IMR-90 (cell line): ENCODE results near the gene UBE3B. TPM values are rescaled to one million over a fixed set of nuclear protein-coding genes. Genes with fewer than 3 reads are reported as not detected.

Experiments used
- ATAC-seq: fragments of 200-7000 bp; cut with Tn5 transposase; 2 replicates; pipeline ENCODE4 v1.9.1; 2020; ENCODE audit warnings: low read depth, mild to moderate bottlenecking, moderate library complexity
- BruUV-seq: library from RNA; stranded (reverse); fragments of 400-500 nt; replicated peaks from 2 replicates; lab custom pipeline; 2021; lab: Mats Ljungman, UMichigan
- CTCF ChIA-PET: fragments of 300-600 bp; formaldehyde crosslinking; extraction: SDS; loops from one replicate; lab custom pipeline; 2021; ENCODE audit warnings: antibody characterized with exemption; lab: Yijun Ruan, JAX
- POLR2A ChIA-PET: fragments of 300-600 bp; sonication (Branson Sonifier 250); formaldehyde crosslinking; loops from one replicate; lab custom pipeline; 2022; ENCODE audit warnings: antibody characterized with exemption; ENCODE audit not compliant: unreplicated experiment; lab: Charles Lee
- DNase-seq: peaks from one replicate; pipeline ENCODE4 v3.0.0; 2013
- H2AFZ ChIP-seq: replicated peaks from 2 replicates; pipeline ENCODE3; 2013; ENCODE audit warnings: low read length, mild to moderate bottlenecking; ENCODE audit not compliant: poor library complexity
- H2AK5ac ChIP-seq: 2 replicates; pipeline ENCODE4 v1.6.1; 2013; ENCODE audit warnings: low read depth, low read length, inconsistent platforms
- H2AK9ac ChIP-seq: replicated peaks from 2 replicates; pipeline ENCODE3; 2013; ENCODE audit warnings: mild to moderate bottlenecking, low read depth, low read length, moderate library complexity; ENCODE audit not compliant: poor library complexity
- H2BK120ac ChIP-seq: 2 replicates; pipeline ENCODE4 v1.6.1; 2013; ENCODE audit warnings: low read depth, low read length, inconsistent platforms
- H2BK15ac ChIP-seq: 3 replicates; pipeline ENCODE4 v1.6.1; 2013; ENCODE audit warnings: low read depth, low read length, inconsistent platforms
- H2BK20ac ChIP-seq: 2 replicates; pipeline ENCODE4 v1.6.1; 2013; ENCODE audit warnings: low read depth, mild to moderate bottlenecking, inconsistent platforms, low read length, moderate library complexity
- H2BK5ac ChIP-seq: 2 replicates; pipeline ENCODE4 v1.6.1; 2013; ENCODE audit warnings: mild to moderate bottlenecking, low read depth, low read length, inconsistent platforms; ENCODE audit not compliant: poor library complexity, severe bottlenecking
- H3K14ac ChIP-seq: replicated peaks from 2 replicates; pipeline ENCODE4 v1.6.1; 2013; ENCODE audit warnings: low read depth, low read length, inconsistent platforms
- H3K18ac ChIP-seq: 2 replicates; pipeline ENCODE4 v1.6.1; 2013; ENCODE audit warnings: low read depth, low read length, control low read depth
- H3K23ac ChIP-seq: 2 replicates; pipeline ENCODE4 v1.6.1; 2013; ENCODE audit warnings: low read depth, low read length, inconsistent platforms
- H3K27ac ChIP-seq: 2 replicates; pipeline ENCODE4 v1.5.1; 2013; ENCODE audit warnings: mild to moderate bottlenecking, control low read depth, low read length; ENCODE audit not compliant: insufficient read depth
- H3K27me3 ChIP-seq: 2 replicates; pipeline ENCODE4 v1.6.1; 2013; ENCODE audit warnings: low read length; ENCODE audit not compliant: control insufficient read depth, insufficient read depth
- H3K36me3 ChIP-seq: 2 replicates; pipeline ENCODE4 v1.6.1; 2013; ENCODE audit warnings: low read length, mixed read lengths; ENCODE audit not compliant: control insufficient read depth, insufficient read depth
- H3K4ac ChIP-seq: 2 replicates; pipeline ENCODE4 v1.6.1; 2013; ENCODE audit warnings: low read depth, low read length, inconsistent platforms
- H3K4me1 ChIP-seq: 2 replicates; pipeline ENCODE4 v1.6.1; 2013; ENCODE audit warnings: low read length, mixed read lengths; ENCODE audit not compliant: control insufficient read depth, insufficient read depth
- H3K4me2 ChIP-seq: 2 replicates; pipeline ENCODE4 v1.6.1; 2013; ENCODE audit warnings: low read depth, mild to moderate bottlenecking, control low read depth, low read length, moderate library complexity
- H3K4me3 ChIP-seq: 2 replicates; pipeline ENCODE4 v1.5.1; 2013; ENCODE audit warnings: low read depth, mild to moderate bottlenecking, control low read depth, low read length, moderate library complexity; ENCODE audit not compliant: insufficient read depth
- H3K56ac ChIP-seq: 2 replicates; pipeline ENCODE4 v1.6.1; 2013; ENCODE audit warnings: low read length, inconsistent platforms; ENCODE audit not compliant: insufficient read depth; ENCODE audit errors: extremely low read depth
- H3K79me1 ChIP-seq, 2 experiments: 2 replicates each; pipeline ENCODE4 v1.6.1; 2013; ENCODE audit warnings: low read length in 2 of 2, inconsistent platforms in 1 of 2, low read depth in 1 of 2
- H3K9ac ChIP-seq: 2 replicates; pipeline ENCODE4 v1.6.1; 2013; ENCODE audit warnings: low read depth, low read length, control low read depth
- H3K9me1 ChIP-seq: 2 replicates; pipeline ENCODE4 v1.6.1; 2013; ENCODE audit warnings: low read length, inconsistent platforms; ENCODE audit not compliant: insufficient read depth
- H3K9me3 ChIP-seq: 2 replicates; pipeline ENCODE4 v1.6.1; 2013; ENCODE audit warnings: low read length; ENCODE audit not compliant: control insufficient read depth, insufficient read depth
- H4K20me1 ChIP-seq: 2 replicates; pipeline ENCODE4 v1.6.1; 2013; ENCODE audit warnings: low read length, inconsistent platforms; ENCODE audit not compliant: insufficient read depth
- H4K5ac ChIP-seq: 2 replicates; pipeline ENCODE4 v1.6.1; 2013; ENCODE audit warnings: mild to moderate bottlenecking, low read depth, low read length, control low read depth
- H4K8ac ChIP-seq, 2 experiments: 2 replicates each; pipeline ENCODE4 v1.6.1; 2013; ENCODE audit warnings: low read depth in 2 of 2, low read length in 2 of 2, control low read depth in 1 of 2, inconsistent platforms in 1 of 2
- H4K91ac ChIP-seq: 2 replicates; pipeline ENCODE4 v1.6.1; 2013; ENCODE audit warnings: low read depth, low read length, inconsistent platforms; ENCODE audit not compliant: insufficient read depth
- BHLHE40 ChIP-seq: fragments of 150-350 bp; IDR thresholded peaks from 2 replicates; pipeline ENCODE4 v1.6.1; 2016; ENCODE audit warnings: mild to moderate bottlenecking, low read depth, low read length
- FOS ChIP-seq: fragments of 150-350 bp; IDR thresholded peaks from 2 replicates; pipeline ENCODE4 v1.6.1; 2016; ENCODE audit warnings: low read depth, low read length
- MXI1 ChIP-seq: IDR thresholded peaks from 2 replicates; pipeline ENCODE4 v1.6.1; 2012; ENCODE audit warnings: low read depth, mild to moderate bottlenecking, low read length, moderate library complexity, borderline replicate concordance
- NFE2L2 ChIP-seq: fragments of 150-350 bp; IDR thresholded peaks from 2 replicates; pipeline ENCODE4 v1.6.1; 2016; ENCODE audit warnings: low read depth, mild to moderate bottlenecking, low read length
- RCOR1 ChIP-seq: IDR thresholded peaks from 2 replicates; pipeline ENCODE4 v1.6.1; 2012; ENCODE audit warnings: mild to moderate bottlenecking, low read length, improper control_type of control experiment; ENCODE audit not compliant: insufficient replicate concordance
- RFX5 ChIP-seq: IDR thresholded peaks from 2 replicates; pipeline ENCODE4 v1.8.0; 2012; ENCODE audit warnings: low read depth, mild to moderate bottlenecking, low read length, moderate library complexity
- WGBS, 2 experiments: methylation state at CpG; one replicate each; pipeline versions ENCODE4 v1.1.5 to v1.1.7; 2013; ENCODE audit warnings: missing lambda C conversion rate in 2 of 2; ENCODE audit not compliant: insufficient read length in 1 of 2; ENCODE audit errors: extremely low coverage in 2 of 2; 5-methylcytosine and 5-hydroxymethylcytosine counted together
- dilution Hi-C: fragments of 300-500 bp; cut with HindIII; formaldehyde crosslinking; loops from one replicate; pipeline ENCODE4 v1.14.3; 2018; ENCODE audit warnings: low sequenced_read_pairs; ENCODE audit not compliant: unreplicated experiment
- in situ Hi-C: fragments of 300-500 bp; cut with MboI; formaldehyde crosslinking; loops from 3 replicates; pipeline ENCODE4 v1.14.3; 2019; ENCODE audit warnings: low sequenced_read_pairs, inconsistent platforms, mixed read lengths
- intact Hi-C: fragments of 100-400 bp; cut with micrococcal nuclease; formaldehyde crosslinking; loops from 2 replicates; pipeline ENCODE4 v1.10.0; 2022
- polyA plus RNA-seq, 3 experiments: library from polyadenylated mRNA; depleted of rRNA; stranded (reverse); fragments of >200 nt; gene quantifications; 2 replicates each; pipeline ENCODE4 v1.2.3, GENCODE V29; 2012; ENCODE audit warnings: low replicate concordance in 1 of 3
- total RNA-seq: library from RNA; depleted of rRNA; stranded (reverse); fragments of >200 nt; gene quantifications from 2 replicates; pipeline ENCODE4 v1.2.3, GENCODE V29; 2012
- TF ChIP-seq, protein P1 (sequence below): conservative IDR thresholded peaks from 2 replicates; pipeline ENCODE4 v1.5.1; 2012; ENCODE audit warnings: mild to moderate bottlenecking, low read depth, low read length, improper control_type of control experiment

Gene UBE3B
- total and polyA plus RNA-seq, 2 of the 4 experiments (the other 2 are of a cell fraction), result 18.8 to 24.9 TPM

DNA sequence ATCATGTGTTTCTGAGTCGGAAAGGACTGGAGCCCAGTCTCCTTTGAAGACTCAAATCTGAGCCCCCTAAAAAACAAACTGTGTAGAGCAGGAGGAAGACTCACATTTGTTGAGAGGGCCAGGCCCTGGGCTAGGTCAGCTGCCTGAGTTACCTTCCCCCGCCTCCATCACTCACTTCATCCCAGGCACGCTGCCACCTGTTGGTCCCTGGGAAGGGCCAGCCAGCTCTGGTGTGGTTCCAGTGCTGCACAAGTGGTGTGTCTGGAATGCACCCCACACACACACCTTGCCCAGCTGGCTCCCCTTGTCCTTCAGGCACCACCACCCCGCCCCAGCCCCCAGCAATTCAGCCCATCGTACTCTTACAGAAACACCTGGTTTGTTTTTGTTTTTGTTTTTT lies 105.2 kb downstream of the UBE3B start:
- Histone ChIP-seq H4K5ac (no peak overlapping the region), H2BK15ac (no peak overlapping the region), H3K9ac (no peak overlapping the region), H3K36me3 (peaks cover 8% of the 10 kb centered on the region), H4K20me1 (no peaks in the 10 kb centered on the region), H2AK9ac (no peak overlapping the region), H2AFZ (no peak overlapping the region), H3K4ac (no peak overlapping the region), H3K4me3 (no peak overlapping the region), H3K14ac (no peak overlapping the region), H3K56ac (no peak overlapping the region), H2AK5ac (no peak overlapping the region), H3K18ac (no peak overlapping the region), H2BK5ac (no peak overlapping the region), H3K27ac (no peak overlapping the region), H4K91ac (no peak overlapping the region), H2BK120ac (no peak overlapping the region), H3K27me3 (no peaks in the 10 kb centered on the region), H3K4me2 (no peak overlapping the region), H3K23ac (no peak overlapping the region), H3K4me1 (no peaks in the 10 kb centered on the region), H3K9me1 (0 out of 2 replicates have a peak, but pooled peaks cover 10% of the 10 kb centered on the region), H4K8ac (no peak overlapping the region), H3K9me3 (no peaks in the 10 kb centered on the region), H2BK20ac (no peak overlapping the region), H3K79me1 (no peaks in the 10 kb centered on the region; a peak in 1 of 4 replicates)
- POLR2A ChIA-PET, result no interaction called here
- CTCF ChIA-PET, result no interaction called here
- in situ Hi-C loops (no loop called here), dilution Hi-C loops (no loop called here), intact Hi-C loops (no loop called here)
- TF ChIP-seq RFX5, result no peak
- no peak for TF ChIP-seq MXI1
- TF ChIP-seq FOS, result no peak
- TF ChIP-seq RCOR1, result no peak
- TF ChIP-seq BHLHE40, result no peak
- TF ChIP-seq NFE2L2, result no peak
- TF ChIP-seq, protein P1, sequence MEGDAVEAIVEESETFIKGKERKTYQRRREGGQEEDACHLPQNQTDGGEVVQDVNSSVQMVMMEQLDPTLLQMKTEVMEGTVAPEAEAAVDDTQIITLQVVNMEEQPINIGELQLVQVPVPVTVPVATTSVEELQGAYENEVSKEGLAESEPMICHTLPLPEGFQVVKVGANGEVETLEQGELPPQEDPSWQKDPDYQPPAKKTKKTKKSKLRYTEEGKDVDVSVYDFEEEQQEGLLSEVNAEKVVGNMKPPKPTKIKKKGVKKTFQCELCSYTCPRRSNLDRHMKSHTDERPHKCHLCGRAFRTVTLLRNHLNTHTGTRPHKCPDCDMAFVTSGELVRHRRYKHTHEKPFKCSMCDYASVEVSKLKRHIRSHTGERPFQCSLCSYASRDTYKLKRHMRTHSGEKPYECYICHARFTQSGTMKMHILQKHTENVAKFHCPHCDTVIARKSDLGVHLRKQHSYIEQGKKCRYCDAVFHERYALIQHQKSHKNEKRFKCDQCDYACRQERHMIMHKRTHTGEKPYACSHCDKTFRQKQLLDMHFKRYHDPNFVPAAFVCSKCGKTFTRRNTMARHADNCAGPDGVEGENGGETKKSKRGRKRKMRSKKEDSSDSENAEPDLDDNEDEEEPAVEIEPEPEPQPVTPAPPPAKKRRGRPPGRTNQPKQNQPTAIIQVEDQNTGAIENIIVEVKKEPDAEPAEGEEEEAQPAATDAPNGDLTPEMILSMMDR, result no peak
- BruUV-seq, result no TSS peak
- DNase-seq, result no peak
- no peak for ATAC-seq
- no CpG with 5 or more reads among the region's 5 CpGs for WGBS, 2 experiments
